HepG2 (cell line): ENCODE data around the gene CTDP1. TPM values are rescaled to one million over a fixed set of nuclear protein-coding genes. Genes with fewer than 3 reads are reported as not detected.

Source experiments
- AKAP8 ChIP-seq: sonication (generic); formaldehyde crosslinking; IDR thresholded peaks from 2 replicates; pipeline ENCODE4 v1.5.1; 2020; ENCODE audit warnings: mild to moderate bottlenecking, missing genetic modification reagents
- ARNT ChIP-seq: fragments of 450-650 bp; IDR thresholded peaks from 2 replicates; pipeline ENCODE4 v1.6.1; 2017
- ATAD3A ChIP-seq: sonication (generic); formaldehyde crosslinking; IDR thresholded peaks from 2 replicates; pipeline ENCODE4 v1.4.0; 2020; ENCODE audit warnings: missing genetic modification reagents
- FOSL1 ChIP-seq: sonication (generic); formaldehyde crosslinking; IDR thresholded peaks from 2 replicates; pipeline ENCODE4 v1.9.0; 2021; ENCODE audit warnings: missing genetic modification reagents, borderline replicate concordance
- HCFC1 ChIP-seq: fragments of 150-350 bp; IDR thresholded peaks from 2 replicates; pipeline ENCODE4 v1.6.1; 2014; ENCODE audit warnings: low read depth, low read length
- NR1H2 ChIP-seq: sonication (generic); formaldehyde crosslinking; IDR thresholded peaks from 2 replicates; pipeline ENCODE4 v1.8.1; 2022; ENCODE audit warnings: low read depth, missing genetic modification reagents, borderline replicate concordance
- RCOR2 ChIP-seq: IDR thresholded peaks from 2 replicates; pipeline ENCODE4 v1.6.1; 2016; ENCODE audit warnings: missing biosample characterization, missing genetic modification reagents
- SMC3 ChIP-seq: IDR thresholded peaks from 2 replicates; pipeline ENCODE4 v1.6.1; 2011; ENCODE audit warnings: low read length, improper control_type of control experiment
- ZNF274 ChIP-seq: sonication (generic); formaldehyde crosslinking; IDR thresholded peaks from 2 replicates; pipeline ENCODE4 v1.5.1; 2020; ENCODE audit warnings: mild to moderate bottlenecking, missing genetic modification reagents
- ZNF326 ChIP-seq: sonication (generic); formaldehyde crosslinking; IDR thresholded peaks from 2 replicates; pipeline ENCODE4 v1.4.0; 2020; ENCODE audit warnings: missing genetic modification reagents, borderline replicate concordance
- ZNF337 ChIP-seq: sonication (generic); formaldehyde crosslinking; IDR thresholded peaks from 2 replicates; pipeline ENCODE4 v1.5.1; 2020; ENCODE audit warnings: missing genetic modification reagents, low read depth, mild to moderate bottlenecking, borderline replicate concordance
- ZNF33A ChIP-seq: sonication (generic); formaldehyde crosslinking; IDR thresholded peaks from 2 replicates; pipeline ENCODE4 v1.5.1; 2020; ENCODE audit warnings: missing genetic modification reagents, mild to moderate bottlenecking, moderate library complexity, borderline replicate concordance
- ZNF839 ChIP-seq: sonication (generic); formaldehyde crosslinking; IDR thresholded peaks from 2 replicates; pipeline ENCODE4 v1.4.0; 2020; ENCODE audit warnings: missing genetic modification reagents, mild to moderate bottlenecking, borderline replicate concordance
- polyA plus RNA-seq, 8 experiments: library from polyadenylated mRNA; depleted of rRNA in 3 of 8; stranded (reverse) in 7 of 8; unstranded in 1 of 8; fragments of >200 nt; fragmentation: Illumina TruSeq in 4 of 8; extraction: Trizol in 4 of 8; gene quantifications; 2 replicates each; pipeline versions ENCODE4 v1.2.1 to v1.2.3, GENCODE V29; 2011 to 2016; ENCODE audit warnings: low read depth in 4 of 8, missing spikeins in 1 of 8, mixed read lengths in 1 of 8; ENCODE audit not compliant: insufficient read depth in 1 of 8
- total RNA-seq, 5 experiments: library from RNA; depleted of rRNA; stranded (reverse); fragments of >200 nt; fragmentation: Illumina TruSeq; extraction: Trizol; gene quantifications; 2 replicates each; pipeline ENCODE4 v1.2.3, GENCODE V29; 2016; ENCODE audit warnings: low read depth in 1 of 5
- TF ChIP-seq, protein P1 (sequence below): sonication (generic); formaldehyde crosslinking; IDR thresholded peaks from 2 replicates; pipeline ENCODE4 v1.5.1; 2020; ENCODE audit warnings: mild to moderate bottlenecking, missing genetic modification reagents, moderate library complexity
- TF ChIP-seq, protein P2 (sequence below): sonication (generic); formaldehyde crosslinking; IDR thresholded peaks from 2 replicates; pipeline ENCODE4 v1.8.0; 2022; ENCODE audit warnings: mild to moderate bottlenecking, missing genetic modification reagents, borderline replicate concordance
- TF ChIP-seq, protein P3 (sequence below): sonication (generic); formaldehyde crosslinking; IDR thresholded peaks from 2 replicates; pipeline ENCODE4 v1.4.0; 2020; ENCODE audit warnings: missing genetic modification reagents; ENCODE audit errors: not compliant biosample characterization
- TF ChIP-seq, protein P4 (sequence below): sonication (generic); formaldehyde crosslinking; IDR thresholded peaks from 2 replicates; pipeline ENCODE4 v1.4.0; 2020; ENCODE audit warnings: mild to moderate bottlenecking, missing genetic modification reagents
- TF ChIP-seq, protein P5 (sequence below): sonication (generic); formaldehyde crosslinking; conservative IDR thresholded peaks from 2 replicates; pipeline ENCODE4 v1.5.0; 2020; ENCODE audit warnings: missing genetic modification reagents
- TF ChIP-seq, protein P6 (sequence below): sonication (generic); formaldehyde crosslinking; IDR thresholded peaks from 2 replicates; pipeline ENCODE4 v1.5.1; 2020; ENCODE audit warnings: mild to moderate bottlenecking, moderate library complexity, missing genetic modification reagents

CTDP1 gene
- total and polyA plus RNA-seq, 2 of the 13 experiments (the other 11 are each of a cell fraction or from before 2014, with no cell fraction given) = 6.9 to 11.0 TPM

DNA sequence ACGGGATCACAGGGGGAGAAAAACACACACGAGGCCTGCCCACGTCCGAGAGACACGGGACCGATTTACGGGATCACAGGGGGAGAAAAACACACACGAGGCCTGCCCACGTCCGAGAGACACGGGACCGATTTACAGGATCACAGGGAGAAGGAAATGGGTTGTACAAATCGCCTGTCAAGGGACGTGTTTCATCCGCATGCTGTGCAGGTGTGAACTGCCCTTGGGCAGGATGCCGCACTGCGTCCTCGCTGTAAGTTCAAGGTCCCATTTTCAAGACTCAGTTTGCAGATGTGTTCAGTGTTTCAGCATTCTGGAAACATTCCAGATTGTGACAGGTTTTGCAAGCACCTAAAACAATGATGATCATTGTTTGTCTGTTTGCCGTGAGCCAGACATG is 115.8 kb downstream of the CTDP1 start (continued):
- TF ChIP-seq, protein P1, sequence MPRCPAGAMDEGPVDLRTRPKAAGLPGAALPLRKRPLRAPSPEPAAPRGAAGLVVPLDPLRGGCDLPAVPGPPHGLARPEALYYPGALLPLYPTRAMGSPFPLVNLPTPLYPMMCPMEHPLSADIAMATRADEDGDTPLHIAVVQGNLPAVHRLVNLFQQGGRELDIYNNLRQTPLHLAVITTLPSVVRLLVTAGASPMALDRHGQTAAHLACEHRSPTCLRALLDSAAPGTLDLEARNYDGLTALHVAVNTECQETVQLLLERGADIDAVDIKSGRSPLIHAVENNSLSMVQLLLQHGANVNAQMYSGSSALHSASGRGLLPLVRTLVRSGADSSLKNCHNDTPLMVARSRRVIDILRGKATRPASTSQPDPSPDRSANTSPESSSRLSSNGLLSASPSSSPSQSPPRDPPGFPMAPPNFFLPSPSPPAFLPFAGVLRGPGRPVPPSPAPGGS (CRISPR knock-in tag) = no peak
- TF ChIP-seq, protein P2, sequence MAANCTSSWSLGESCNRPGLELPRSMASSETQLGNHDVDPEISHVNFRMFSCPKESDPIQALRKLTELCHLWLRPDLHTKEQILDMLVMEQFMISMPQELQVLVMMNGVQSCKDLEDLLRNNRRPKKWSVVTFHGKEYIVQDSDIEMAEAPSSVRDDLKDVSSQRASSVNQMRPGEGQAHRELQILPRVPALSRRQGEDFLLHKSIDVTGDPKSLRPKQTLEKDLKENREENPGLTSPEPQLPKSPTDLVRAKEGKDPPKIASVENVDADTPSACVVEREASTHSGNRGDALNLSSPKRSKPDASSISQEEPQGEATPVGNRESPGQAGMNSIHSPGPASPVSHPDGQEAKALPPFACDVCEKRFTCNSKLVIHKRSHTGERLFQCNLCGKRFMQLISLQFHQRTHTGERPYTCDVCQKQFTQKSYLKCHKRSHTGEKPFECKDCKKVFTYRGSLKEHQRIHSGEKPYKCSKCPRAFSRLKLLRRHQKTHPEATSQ (CRISPR knock-in tag) = no peak
- no peak for TF ChIP-seq ARNT
- no peak for TF ChIP-seq SMC3
- TF ChIP-seq ZNF326 (CRISPR knock-in tag) = no peak
- no peak for TF ChIP-seq ATAD3A (CRISPR knock-in tag)
- TF ChIP-seq, protein P3, sequence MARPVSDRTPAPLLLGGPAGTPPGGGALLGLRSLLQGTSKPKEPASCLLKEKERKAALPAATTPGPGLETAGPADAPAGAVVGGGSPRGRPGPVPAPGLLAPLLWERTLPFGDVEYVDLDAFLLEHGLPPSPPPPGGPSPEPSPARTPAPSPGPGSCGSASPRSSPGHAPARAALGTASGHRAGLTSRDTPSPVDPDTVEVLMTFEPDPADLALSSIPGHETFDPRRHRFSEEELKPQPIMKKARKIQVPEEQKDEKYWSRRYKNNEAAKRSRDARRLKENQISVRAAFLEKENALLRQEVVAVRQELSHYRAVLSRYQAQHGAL = no peak
- 0 out of 2 replicates have a peak, but pooled peaks have one; percentile 60 for TF ChIP-seq ZNF274 (CRISPR knock-in tag)
- TF ChIP-seq, protein P4, sequence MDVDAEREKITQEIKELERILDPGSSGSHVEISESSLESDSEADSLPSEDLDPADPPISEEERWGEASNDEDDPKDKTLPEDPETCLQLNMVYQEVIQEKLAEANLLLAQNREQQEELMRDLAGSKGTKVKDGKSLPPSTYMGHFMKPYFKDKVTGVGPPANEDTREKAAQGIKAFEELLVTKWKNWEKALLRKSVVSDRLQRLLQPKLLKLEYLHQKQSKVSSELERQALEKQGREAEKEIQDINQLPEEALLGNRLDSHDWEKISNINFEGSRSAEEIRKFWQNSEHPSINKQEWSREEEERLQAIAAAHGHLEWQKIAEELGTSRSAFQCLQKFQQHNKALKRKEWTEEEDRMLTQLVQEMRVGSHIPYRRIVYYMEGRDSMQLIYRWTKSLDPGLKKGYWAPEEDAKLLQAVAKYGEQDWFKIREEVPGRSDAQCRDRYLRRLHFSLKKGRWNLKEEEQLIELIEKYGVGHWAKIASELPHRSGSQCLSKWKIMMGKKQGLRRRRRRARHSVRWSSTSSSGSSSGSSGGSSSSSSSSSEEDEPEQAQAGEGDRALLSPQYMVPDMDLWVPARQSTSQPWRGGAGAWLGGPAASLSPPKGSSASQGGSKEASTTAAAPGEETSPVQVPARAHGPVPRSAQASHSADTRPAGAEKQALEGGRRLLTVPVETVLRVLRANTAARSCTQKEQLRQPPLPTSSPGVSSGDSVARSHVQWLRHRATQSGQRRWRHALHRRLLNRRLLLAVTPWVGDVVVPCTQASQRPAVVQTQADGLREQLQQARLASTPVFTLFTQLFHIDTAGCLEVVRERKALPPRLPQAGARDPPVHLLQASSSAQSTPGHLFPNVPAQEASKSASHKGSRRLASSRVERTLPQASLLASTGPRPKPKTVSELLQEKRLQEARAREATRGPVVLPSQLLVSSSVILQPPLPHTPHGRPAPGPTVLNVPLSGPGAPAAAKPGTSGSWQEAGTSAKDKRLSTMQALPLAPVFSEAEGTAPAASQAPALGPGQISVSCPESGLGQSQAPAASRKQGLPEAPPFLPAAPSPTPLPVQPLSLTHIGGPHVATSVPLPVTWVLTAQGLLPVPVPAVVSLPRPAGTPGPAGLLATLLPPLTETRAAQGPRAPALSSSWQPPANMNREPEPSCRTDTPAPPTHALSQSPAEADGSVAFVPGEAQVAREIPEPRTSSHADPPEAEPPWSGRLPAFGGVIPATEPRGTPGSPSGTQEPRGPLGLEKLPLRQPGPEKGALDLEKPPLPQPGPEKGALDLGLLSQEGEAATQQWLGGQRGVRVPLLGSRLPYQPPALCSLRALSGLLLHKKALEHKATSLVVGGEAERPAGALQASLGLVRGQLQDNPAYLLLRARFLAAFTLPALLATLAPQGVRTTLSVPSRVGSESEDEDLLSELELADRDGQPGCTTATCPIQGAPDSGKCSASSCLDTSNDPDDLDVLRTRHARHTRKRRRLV (CRISPR knock-in tag) = no peak
- no peak for TF ChIP-seq ZNF33A (CRISPR knock-in tag)
- TF ChIP-seq ZNF839 (CRISPR knock-in tag) = no peak
- no peak for TF ChIP-seq ZNF337 (CRISPR knock-in tag)
- TF ChIP-seq AKAP8 (CRISPR knock-in tag) = no peak
- TF ChIP-seq HCFC1 = no peak
- TF ChIP-seq NR1H2 = no peak
- TF ChIP-seq, protein P5, sequence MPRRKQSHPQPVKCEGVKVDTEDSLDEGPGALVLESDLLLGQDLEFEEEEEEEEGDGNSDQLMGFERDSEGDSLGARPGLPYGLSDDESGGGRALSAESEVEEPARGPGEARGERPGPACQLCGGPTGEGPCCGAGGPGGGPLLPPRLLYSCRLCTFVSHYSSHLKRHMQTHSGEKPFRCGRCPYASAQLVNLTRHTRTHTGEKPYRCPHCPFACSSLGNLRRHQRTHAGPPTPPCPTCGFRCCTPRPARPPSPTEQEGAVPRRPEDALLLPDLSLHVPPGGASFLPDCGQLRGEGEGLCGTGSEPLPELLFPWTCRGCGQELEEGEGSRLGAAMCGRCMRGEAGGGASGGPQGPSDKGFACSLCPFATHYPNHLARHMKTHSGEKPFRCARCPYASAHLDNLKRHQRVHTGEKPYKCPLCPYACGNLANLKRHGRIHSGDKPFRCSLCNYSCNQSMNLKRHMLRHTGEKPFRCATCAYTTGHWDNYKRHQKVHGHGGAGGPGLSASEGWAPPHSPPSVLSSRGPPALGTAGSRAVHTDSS (CRISPR knock-in tag) = no peak
- 0 out of 2 replicates have a peak, but pooled peaks have one; percentile 33 for TF ChIP-seq RCOR2
- no peak for TF ChIP-seq FOSL1 (CRISPR knock-in tag)
- TF ChIP-seq, protein P6, sequence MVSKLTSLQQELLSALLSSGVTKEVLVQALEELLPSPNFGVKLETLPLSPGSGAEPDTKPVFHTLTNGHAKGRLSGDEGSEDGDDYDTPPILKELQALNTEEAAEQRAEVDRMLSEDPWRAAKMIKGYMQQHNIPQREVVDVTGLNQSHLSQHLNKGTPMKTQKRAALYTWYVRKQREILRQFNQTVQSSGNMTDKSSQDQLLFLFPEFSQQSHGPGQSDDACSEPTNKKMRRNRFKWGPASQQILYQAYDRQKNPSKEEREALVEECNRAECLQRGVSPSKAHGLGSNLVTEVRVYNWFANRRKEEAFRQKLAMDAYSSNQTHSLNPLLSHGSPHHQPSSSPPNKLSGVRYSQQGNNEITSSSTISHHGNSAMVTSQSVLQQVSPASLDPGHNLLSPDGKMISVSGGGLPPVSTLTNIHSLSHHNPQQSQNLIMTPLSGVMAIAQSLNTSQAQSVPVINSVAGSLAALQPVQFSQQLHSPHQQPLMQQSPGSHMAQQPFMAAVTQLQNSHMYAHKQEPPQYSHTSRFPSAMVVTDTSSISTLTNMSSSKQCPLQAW (CRISPR knock-in tag) = peak; percentile 37; the same call in 1 of the 2 replicates
